GM18951 (cell line): ENCODE measurements around the gene TTC9.

Experiments
- POLR2A ChIP-seq: IDR thresholded peaks from 4 replicates; pipeline ENCODE4 v1.6.1; 2011; ENCODE audit warnings: mild to moderate bottlenecking; ENCODE audit not compliant: insufficient read length, insufficient read depth; ENCODE audit errors: extremely low read depth
- in situ Hi-C: fragments of 300-500 bp; cut with MboI; formaldehyde crosslinking; loops from one replicate; pipeline ENCODE4 v1.12.0; 2022; ENCODE audit warnings: low sequenced_read_pairs, mixed read lengths, inconsistent platforms; ENCODE audit not compliant: unreplicated experiment

The TTC9 gene

GRCh38 chr14:70655110-70655826 lies 13.6 kb downstream of the TTC9 start:
- in situ Hi-C loops, result no loop called here
- peak; percentile 27 for TF ChIP-seq POLR2A

- in situ Hi-C loops, result no loop called here
- no peak for TF ChIP-seq POLR2A
Measured at GRCh38 chr14:70658899-70659298, 17.2 kb downstream of the TTC9 start.

- peak; percentile 32 for TF ChIP-seq POLR2A
- in situ Hi-C loops, result no loop called here
Measured at GRCh38 chr14:70660967-70661893, 19.5 kb downstream of the TTC9 start.

- in situ Hi-C loops, result no loop called here
- no peak for TF ChIP-seq POLR2A
Measured at GRCh38 chr14:70662080-70662479, 20.4 kb downstream of the TTC9 start.

GRCh38 chr14:70662816-70663215 lies 21.1 kb downstream of the TTC9 start:
- in situ Hi-C loops, result no loop called here
- TF ChIP-seq POLR2A, result no peak

GRCh38 chr14:70663707-70664179 lies 22.0 kb downstream of the TTC9 start:
- in situ Hi-C loops, result no loop called here

GRCh38 chr14:70664698-70665447 lies 23.2 kb downstream of the TTC9 start:
- TF ChIP-seq POLR2A, result no peak
- in situ Hi-C loops, result no loop called here

More at GRCh38 chr14:70663707-70664179, 22.0 kb downstream of the TTC9 start:
- no peak for TF ChIP-seq POLR2A

- TF ChIP-seq POLR2A, result peak; percentile 55
- in situ Hi-C loops, result no loop called here
Measured at GRCh38 chr14:70665448-70666360, 24.0 kb downstream of the TTC9 start.

GRCh38 chr14:70666361-70666686 lies 24.6 kb downstream of the TTC9 start:
- no peak for TF ChIP-seq POLR2A

GRCh38 chr14:70670992-70671651 lies 29.4 kb downstream of the TTC9 start:
- no peak for TF ChIP-seq POLR2A
- in situ Hi-C loops, result no loop called here

More at GRCh38 chr14:70666361-70666686, 24.6 kb downstream of the TTC9 start:
- in situ Hi-C loops, result no loop called here

GRCh38 chr14:70671652-70672644 lies 30.2 kb downstream of the TTC9 start:
- no peak for TF ChIP-seq POLR2A
- in situ Hi-C loops, result no loop called here

- TF ChIP-seq POLR2A, result no peak
- in situ Hi-C loops, result no loop called here
Measured at GRCh38 chr14:70677341-70677740, 35.6 kb downstream of the TTC9 start.
